IgD-negative memory B cell (primary cell): Measurements from ENCODE around the gene SLC25A26. TPM values are rescaled to one million over a fixed set of nuclear protein-coding genes. Genes with fewer than 3 reads are reported as not detected.
A peak's percentile ranks its signal among the peaks of the same experiment; 100 is the strongest.
"Not testable (repeated sequence)": the region's sequence is repeated elsewhere in the genome, so short reads cannot be mapped to it uniquely, and the experiment has no call there.

Source experiments
- H3K27ac Mint-ChIP-seq, 3 donors: one replicate each; pipeline ENCODE4 v1.8.0; 2020 to 2022; ENCODE audit warnings: mild to moderate bottlenecking in 3 of 3, mixed read lengths in 3 of 3, moderate library complexity in 1 of 3
- H3K27me3 Mint-ChIP-seq: one replicate; pipeline ENCODE4 v1.8.0; 2021; ENCODE audit warnings: mixed read lengths
- H3K36me3 Mint-ChIP-seq: one replicate; pipeline ENCODE4 v1.8.0; 2020; ENCODE audit warnings: mild to moderate bottlenecking, mixed read lengths
- H3K4me1 Mint-ChIP-seq, 3 donors: one replicate each; pipeline ENCODE4 v1.8.0; 2020 to 2022; ENCODE audit warnings: mixed read lengths in 3 of 3, mild to moderate bottlenecking in 1 of 3
- H3K4me3 Mint-ChIP-seq, 4 donors: one replicate each; pipeline ENCODE4 v1.8.0; 2020 to 2022; ENCODE audit warnings: mild to moderate bottlenecking in 4 of 4, mixed read lengths in 4 of 4, moderate library complexity in 3 of 4
- H3K9me3 Mint-ChIP-seq, 3 donors: one replicate each; pipeline ENCODE4 v1.8.0; 2020 to 2021; ENCODE audit warnings: mixed read lengths in 3 of 3, mild to moderate bottlenecking in 1 of 3
- polyA plus RNA-seq: library from polyadenylated mRNA; unstranded; fragments of 300-500 nt; fragmentation: Illumina TruSeq; gene quantifications from one replicate; pipeline ENCODE4 v1.2.3, GENCODE V29; 2021

SLC25A26 gene
- polyA plus RNA-seq, 1 donor from 2014 or later, result 42.7 TPM

DNA sequence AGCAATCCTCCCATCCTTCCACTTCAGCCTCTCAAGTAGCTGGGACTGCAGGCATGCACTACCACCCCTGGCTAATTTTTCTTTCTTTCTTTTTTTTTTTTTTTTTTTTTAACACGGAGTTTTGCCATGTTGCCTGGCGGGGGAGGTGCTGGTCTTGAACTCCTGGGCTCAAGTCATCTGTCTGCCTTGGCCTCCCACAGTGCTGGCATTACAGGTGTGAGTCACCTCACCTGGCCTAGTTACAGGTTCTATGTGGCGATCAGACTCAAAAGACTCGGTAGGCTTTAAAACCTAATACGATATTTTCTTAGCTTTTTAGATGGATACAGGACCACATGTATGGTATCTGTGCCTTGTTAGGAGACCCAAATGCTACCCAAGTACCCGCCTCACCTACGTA is 14.0 kb upstream of the SLC25A26 start:
- Mint-ChIP-seq H3K36me3 (no peaks in the 10 kb centered on the region), H3K9me3 (no peaks in the 10 kb centered on the region), H3K4me3 (no peak overlapping the region), H3K27me3 (peaks cover 2% of the 10 kb centered on the region), H3K27ac (no peak overlapping the region), H3K4me1 (no peaks in the 10 kb centered on the region)

DNA sequence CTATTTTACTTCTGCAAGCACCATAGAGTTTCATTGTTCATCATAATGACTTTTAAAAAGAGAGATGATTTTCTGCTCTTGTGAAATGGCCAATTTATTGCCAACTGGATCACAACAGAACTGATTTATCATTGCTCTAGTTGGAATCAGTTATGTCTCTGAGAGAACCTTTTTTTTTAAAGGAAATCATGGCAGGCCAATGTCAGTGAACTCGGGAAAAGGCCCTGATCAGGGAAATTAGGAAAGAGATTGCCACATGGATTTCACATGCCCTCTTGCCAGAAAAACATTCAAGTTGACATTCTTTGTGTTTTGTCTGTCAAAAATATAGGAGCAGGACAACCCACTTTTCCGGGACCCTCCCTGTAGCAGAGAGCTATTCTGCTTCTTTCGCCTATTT is 12.6 kb upstream of the SLC25A26 start:
- Mint-ChIP-seq H3K4me3 (no peak overlapping the region), H3K27me3 (peaks cover 2% of the 10 kb centered on the region), H3K27ac (no peak overlapping the region), H3K4me1 (no peaks in the 10 kb centered on the region), H3K36me3 (no peaks in the 10 kb centered on the region), H3K9me3 (no peaks in the 10 kb centered on the region)

DNA sequence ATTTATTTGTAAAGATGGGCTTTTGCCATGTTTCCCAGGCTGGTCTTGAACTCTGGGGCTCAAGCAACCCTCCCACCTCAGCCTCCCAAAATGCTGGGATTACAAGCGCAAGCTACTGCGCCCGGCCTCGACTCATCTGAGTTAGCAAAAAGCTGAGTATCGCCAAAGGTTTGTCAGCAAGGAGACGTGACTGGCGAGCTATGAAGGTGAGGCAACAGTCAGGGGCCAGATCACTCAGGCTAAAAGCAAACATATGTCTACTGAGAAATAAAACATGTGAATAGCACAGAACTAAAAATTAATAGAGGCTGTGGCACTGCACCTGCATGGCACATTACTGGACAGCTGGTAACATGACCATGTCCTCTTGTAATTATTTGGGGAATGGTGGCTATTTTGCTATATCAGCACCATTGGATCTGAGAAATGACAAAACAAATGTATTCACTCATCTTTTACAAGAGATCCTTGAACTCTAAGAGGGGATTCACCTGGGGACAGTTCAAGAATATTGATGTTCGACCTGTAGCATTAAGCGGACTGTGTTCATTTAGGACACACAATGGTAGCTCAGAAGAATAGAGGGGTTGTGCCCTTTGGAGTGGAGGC is 10.0 kb upstream of the SLC25A26 start:
- H3K36me3 Mint-ChIP-seq, result no peaks in the 10 kb centered on the region
- peaks cover 0 to 3% (median 0%) of the 10 kb centered on the region in 3 donors for H3K9me3 Mint-ChIP-seq
- no peaks in the 10 kb centered on the region for H3K4me1 Mint-ChIP-seq
- H3K27ac Mint-ChIP-seq, result no peak overlapping the region
- no peak overlapping the region for H3K4me3 Mint-ChIP-seq
- H3K27me3 Mint-ChIP-seq, result peaks cover 2% of the 10 kb centered on the region

DNA sequence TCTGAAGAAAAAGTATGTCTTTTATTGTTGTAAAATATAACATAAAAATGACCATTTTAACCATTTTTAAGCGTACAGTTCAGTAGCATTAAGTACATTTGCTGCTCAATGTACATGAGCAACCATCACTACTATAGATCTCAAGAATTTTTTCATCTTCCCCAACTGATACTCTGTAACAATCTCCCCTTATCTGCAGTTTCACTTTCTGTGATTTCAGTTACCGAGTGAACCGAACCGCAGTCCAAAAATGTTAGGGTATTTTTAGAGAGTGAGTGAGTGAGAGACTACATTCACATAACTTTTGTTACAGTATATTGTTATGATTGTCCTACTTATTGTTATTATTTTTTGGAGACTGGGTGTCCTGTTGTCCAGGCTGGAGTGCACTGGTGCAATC is 9.0 kb upstream of the SLC25A26 start:
- Mint-ChIP-seq H3K9me3 (peaks cover 0 to 3% (median 0%) of the 10 kb centered on the region in 3 donors), H3K36me3 (no peaks in the 10 kb centered on the region), H3K27me3 (peaks cover 2% of the 10 kb centered on the region), H3K4me3 (no peak overlapping the region), H3K4me1 (no peaks in the 10 kb centered on the region), H3K27ac (no peak overlapping the region)

DNA sequence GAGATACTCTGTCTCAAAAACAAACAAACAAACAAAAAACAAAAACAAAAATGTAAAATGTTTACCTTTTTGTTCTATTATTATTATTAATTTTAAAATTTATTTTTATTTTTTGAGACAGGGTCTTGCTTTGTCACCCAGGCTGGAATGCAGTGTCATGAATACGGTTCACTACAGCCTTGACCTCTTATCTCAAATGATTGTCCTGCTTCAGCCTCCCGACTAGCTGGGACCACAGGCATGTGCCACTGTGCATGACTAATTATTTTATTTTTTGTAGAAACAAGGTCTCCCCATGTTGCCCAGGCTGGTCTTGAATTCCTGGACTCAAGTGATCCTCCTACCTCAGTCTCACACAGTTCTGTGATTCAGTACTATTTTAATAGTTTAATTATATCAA is 5.7 kb upstream of the SLC25A26 start:
- no peak overlapping the region for H3K27ac Mint-ChIP-seq
- H3K4me3 Mint-ChIP-seq, result no peak overlapping the region
- no peaks in the 10 kb centered on the region for H3K36me3 Mint-ChIP-seq
- peaks cover 0 to 4% (median 4%) of the 10 kb centered on the region in 3 donors for H3K4me1 Mint-ChIP-seq
- peaks cover 0 to 3% (median 0%) of the 10 kb centered on the region in 3 donors for H3K9me3 Mint-ChIP-seq
- peaks cover 2% of the 10 kb centered on the region for H3K27me3 Mint-ChIP-seq

DNA sequence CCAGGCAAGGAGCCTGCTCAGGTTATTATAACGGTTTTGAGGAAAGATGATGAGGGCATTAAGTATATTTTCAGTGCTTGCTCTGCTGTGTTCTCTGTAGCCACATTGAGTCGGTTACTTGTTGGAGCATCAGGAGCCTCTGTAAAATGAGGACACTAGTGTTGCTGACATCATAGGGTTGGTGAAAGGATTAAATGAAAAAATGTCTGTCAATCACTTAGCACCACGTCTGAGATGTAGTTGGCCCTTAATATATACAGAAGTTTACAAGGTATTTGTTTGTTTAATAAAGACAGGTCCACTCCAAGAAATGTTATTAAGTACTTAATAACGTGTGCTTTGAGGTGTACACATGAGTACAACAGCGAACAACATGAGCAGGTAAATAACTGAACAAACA is 735 bp upstream of the SLC25A26 start:
- H3K27ac Mint-ChIP-seq, result no peak overlapping the region
- peak overlapping the region; percentile 36 to 99 (median 81) for H3K4me3 Mint-ChIP-seq
- peaks cover 20 to 28% (median 20%) of the 10 kb centered on the region in 3 donors for H3K4me1 Mint-ChIP-seq
- no peaks in the 10 kb centered on the region for H3K27me3 Mint-ChIP-seq
- H3K36me3 Mint-ChIP-seq, result peaks cover 7% of the 10 kb centered on the region
- no peaks in the 10 kb centered on the region for H3K9me3 Mint-ChIP-seq

DNA sequence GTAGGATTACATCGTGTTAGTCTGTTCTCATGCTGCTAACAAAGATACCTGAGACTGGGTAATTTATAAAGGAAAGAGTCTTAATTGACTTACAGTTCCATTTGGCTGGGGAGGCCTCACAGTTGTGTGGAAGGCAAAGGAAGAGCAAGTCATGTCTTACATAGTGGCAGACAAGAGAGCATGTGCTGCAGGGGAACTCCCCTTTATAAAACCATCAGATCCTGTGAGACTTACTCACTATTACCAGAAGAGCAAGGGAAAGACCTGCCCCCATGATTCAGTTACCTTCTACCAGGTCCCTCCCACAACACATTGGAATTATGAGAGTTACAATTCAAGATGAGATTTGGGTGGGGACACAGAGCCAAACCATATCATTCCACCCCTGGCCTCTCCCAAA is 3.4 kb downstream of the SLC25A26 start:
- Mint-ChIP-seq H3K9me3 (no peaks in the 10 kb centered on the region), H3K4me3 (peak overlapping the region in 2 of 4 donors; percentile 9 to 44), H3K27ac (no peak overlapping the region), H3K36me3 (peaks cover 19% of the 10 kb centered on the region), H3K27me3 (no peaks in the 10 kb centered on the region), H3K4me1 (peaks cover 33 to 41% (median 39%) of the 10 kb centered on the region in 3 donors)

DNA sequence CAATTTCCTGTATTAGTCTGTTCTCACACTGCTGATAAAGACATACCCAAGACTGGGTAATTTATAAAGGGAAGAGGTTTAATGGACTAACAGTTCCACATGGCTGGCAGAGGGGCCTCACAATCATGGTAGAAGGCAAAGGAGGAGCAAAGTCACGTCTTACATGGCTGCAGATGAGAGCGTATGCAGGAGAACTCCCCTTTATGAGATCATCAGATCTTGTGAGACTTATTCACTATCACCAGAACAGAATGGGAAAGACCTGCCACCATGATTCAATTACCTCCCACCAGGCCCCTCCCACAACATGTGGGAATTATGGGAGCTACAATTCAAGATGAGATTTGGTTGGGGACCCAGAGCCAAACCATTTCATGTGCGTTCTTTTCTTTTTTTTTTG is 5.3 kb downstream of the SLC25A26 start:
- peak overlapping the region in 2 of 4 donors; percentile 18 to 36 for H3K4me3 Mint-ChIP-seq

DNA sequence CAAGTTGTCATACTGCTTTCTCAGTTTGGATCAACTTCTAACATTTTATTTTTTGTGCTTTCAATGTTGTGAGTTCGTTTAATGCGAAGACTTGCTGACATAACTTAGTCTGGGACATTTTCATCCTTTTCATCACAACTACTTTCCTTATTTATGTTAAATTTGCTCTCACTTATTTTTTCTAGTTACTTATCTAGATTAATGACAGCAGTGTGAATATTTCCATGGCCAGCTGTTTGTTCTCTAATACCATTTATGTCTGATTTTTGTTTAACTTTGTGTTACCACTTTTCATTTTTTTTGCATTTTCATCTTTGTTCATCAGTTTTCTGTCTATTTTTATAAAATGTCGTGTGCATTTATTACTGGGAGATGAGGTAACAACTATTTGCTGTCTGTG is 6.2 kb downstream of the SLC25A26 start:
- Mint-ChIP-seq H3K4me1 (peaks cover 23 to 32% (median 25%) of the 10 kb centered on the region in 3 donors), H3K36me3 (peaks cover 21% of the 10 kb centered on the region), H3K9me3 (no peaks in the 10 kb centered on the region), H3K27me3 (no peaks in the 10 kb centered on the region), H3K27ac (peak overlapping the region in 2 of 3 donors; percentile 12 to 25), H3K4me3 (peak overlapping the region in 1 of 4 donors; percentile 21)

More for the DNA sequence above, 5.3 kb downstream of the SLC25A26 start:
- H3K27me3 Mint-ChIP-seq, H3K9me3 Mint-ChIP-seq: not testable (repeated sequence)
- peaks cover 31 to 40% (median 33%) of the 10 kb centered on the region in 3 donors for H3K4me1 Mint-ChIP-seq
- H3K27ac Mint-ChIP-seq, result peak overlapping the region in 2 of 3 donors; percentile 28 to 71
- peaks cover 21% of the 10 kb centered on the region for H3K36me3 Mint-ChIP-seq

DNA sequence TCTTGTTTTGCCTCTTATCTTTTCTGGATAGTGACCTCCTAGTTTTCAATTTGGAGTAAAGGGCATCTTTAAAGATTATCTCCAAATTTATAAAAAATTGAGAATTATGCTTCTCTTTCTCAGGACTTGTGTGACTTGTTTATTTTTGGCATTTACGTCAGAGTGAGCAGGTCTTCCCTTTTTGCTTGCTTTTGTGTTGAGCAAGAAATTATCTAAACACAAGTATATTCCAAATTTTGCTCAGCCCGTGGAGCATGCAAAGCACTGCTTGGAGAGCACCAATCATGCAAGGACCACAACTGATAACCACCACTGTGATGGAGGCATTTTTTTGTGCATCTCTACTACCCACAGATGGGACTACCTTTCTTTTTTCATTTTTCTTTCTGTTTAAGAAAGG is 7.1 kb downstream of the SLC25A26 start:
- Mint-ChIP-seq H3K4me3 (peak overlapping the region in 1 of 4 donors; percentile 38), H3K36me3 (peaks cover 21% of the 10 kb centered on the region), H3K27ac (peak overlapping the region in 1 of 3 donors; percentile 12), H3K4me1 (peaks cover 23 to 34% (median 25%) of the 10 kb centered on the region in 3 donors), H3K27me3 (no peaks in the 10 kb centered on the region), H3K9me3 (no peaks in the 10 kb centered on the region)

DNA sequence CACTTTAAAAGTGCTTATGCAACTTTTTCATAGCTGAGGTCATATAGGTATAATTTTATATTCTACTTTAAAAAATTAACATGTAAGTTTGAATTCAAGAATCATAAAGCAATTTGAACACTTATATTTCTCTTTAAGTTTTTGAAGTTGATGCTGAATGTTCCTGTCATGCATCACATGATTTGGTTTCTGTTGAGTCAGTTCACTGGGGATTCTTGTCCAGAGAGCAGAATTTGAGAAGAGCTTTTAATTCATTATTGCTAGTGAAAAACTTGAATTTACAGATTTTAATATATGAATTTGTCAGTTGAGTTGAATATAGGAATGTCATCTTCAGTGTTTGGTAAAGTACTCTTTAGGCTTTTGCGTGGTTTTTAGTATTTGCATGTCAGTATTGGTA is 7.9 kb downstream of the SLC25A26 start:
- H3K27me3 Mint-ChIP-seq, result no peaks in the 10 kb centered on the region
- peaks cover 19 to 33% (median 23%) of the 10 kb centered on the region in 3 donors for H3K4me1 Mint-ChIP-seq
- no peak overlapping the region for H3K4me3 Mint-ChIP-seq
- peaks cover 20% of the 10 kb centered on the region for H3K36me3 Mint-ChIP-seq
- no peak overlapping the region for H3K27ac Mint-ChIP-seq
- no peaks in the 10 kb centered on the region for H3K9me3 Mint-ChIP-seq

DNA sequence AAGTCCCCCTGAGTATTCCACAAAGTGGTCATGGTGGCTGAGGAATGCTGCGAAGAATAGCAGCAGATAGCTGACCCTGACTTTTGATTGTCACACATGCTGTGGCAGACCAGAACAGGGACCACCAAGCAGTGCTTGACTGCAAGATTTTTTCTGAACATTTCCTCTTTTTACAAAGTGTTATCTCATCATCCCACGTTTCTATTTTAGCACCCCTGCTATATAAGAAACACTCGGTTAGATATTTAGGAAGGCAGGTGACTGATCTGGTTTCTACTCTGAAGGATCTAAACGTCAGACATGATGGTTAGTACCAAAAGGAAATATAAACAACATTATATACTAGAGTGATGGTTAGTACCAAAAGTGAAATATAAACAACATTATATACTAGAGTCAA is 9.1 kb downstream of the SLC25A26 start:
- Mint-ChIP-seq H3K9me3 (no peaks in the 10 kb centered on the region), H3K36me3 (peaks cover 18% of the 10 kb centered on the region), H3K27me3 (no peaks in the 10 kb centered on the region), H3K4me3 (no peak overlapping the region), H3K4me1 (peaks cover 19 to 27% (median 25%) of the 10 kb centered on the region in 3 donors), H3K27ac (no peak overlapping the region)

DNA sequence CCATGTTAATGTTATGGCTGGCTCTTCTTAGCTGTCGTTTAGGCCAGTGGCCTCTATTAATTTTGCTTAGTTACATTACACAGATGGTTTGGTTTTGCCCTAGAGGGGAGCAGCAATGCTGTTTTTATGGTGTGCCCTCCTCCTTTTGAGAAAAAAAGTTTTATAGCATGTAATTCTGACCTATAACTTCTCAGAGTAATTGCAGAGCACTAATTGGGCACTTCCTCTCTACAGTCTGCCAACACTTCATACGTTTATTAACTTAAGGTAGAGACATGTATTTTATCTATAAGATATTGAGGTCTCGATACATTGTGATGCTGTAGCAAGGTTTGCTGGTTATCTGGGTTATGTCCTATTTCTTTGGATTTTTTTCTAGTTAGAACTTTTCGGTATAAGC is 12.2 kb downstream of the SLC25A26 start:
- Mint-ChIP-seq H3K4me3 (no peak overlapping the region), H3K27ac (no peak overlapping the region), H3K36me3 (peaks cover 9% of the 10 kb centered on the region), H3K9me3 (no peaks in the 10 kb centered on the region), H3K4me1 (peaks cover under 1 to 19% (median 16%) of the 10 kb centered on the region in 3 donors), H3K27me3 (no peaks in the 10 kb centered on the region)

DNA sequence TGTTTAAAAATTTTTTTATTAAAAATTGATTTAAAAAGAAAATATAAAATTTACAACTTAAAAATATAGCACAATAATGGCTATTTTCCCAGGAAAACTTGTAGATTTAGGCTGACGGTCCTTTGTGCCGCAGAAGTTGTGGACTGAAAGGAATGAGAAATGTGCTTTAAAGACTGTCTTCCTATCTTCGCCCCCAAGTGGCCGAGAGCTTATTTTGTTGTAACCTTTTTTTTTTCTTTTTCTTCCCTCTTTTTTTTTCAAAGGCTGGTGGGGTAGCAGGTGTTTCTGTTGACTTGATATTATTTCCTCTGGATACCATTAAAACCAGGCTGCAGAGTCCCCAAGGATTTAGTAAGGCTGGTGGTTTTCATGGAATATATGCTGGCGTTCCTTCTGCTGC is 15.5 kb downstream of the SLC25A26 start:
- Mint-ChIP-seq H3K9me3 (peaks cover 3 to 6% (median 4%) of the 10 kb centered on the region in 3 donors), H3K27ac (no peak overlapping the region), H3K4me1 (peaks cover 4 to 17% (median 10%) of the 10 kb centered on the region in 3 donors), H3K4me3 (no peak overlapping the region), H3K36me3 (peaks cover 13% of the 10 kb centered on the region), H3K27me3 (no peaks in the 10 kb centered on the region)

DNA sequence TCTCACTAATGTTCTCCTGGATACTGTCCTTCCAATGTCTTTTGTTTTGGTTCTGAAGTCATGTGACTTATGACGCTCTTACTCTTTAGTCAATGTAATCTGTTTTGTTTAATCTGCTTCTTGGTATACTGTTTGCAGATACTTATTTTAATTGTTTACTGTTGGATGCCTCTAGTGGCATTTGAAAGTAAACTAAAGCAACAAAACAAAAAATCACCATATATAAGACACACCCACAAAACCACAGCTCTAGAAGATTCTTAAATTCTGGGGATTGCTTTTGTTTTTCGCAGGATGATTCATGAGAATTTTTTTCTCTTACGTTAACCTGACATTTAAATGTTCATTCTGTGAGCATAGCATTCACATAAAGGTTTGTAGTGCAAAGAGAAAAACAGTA is 16.8 kb downstream of the SLC25A26 start:
- Mint-ChIP-seq H3K27ac (no peak overlapping the region), H3K4me1 (peaks cover 4 to 14% (median 8%) of the 10 kb centered on the region in 3 donors), H3K9me3 (peaks cover 3 to 6% (median 4%) of the 10 kb centered on the region in 3 donors), H3K4me3 (no peak overlapping the region), H3K36me3 (peaks cover 13% of the 10 kb centered on the region), H3K27me3 (no peaks in the 10 kb centered on the region)

DNA sequence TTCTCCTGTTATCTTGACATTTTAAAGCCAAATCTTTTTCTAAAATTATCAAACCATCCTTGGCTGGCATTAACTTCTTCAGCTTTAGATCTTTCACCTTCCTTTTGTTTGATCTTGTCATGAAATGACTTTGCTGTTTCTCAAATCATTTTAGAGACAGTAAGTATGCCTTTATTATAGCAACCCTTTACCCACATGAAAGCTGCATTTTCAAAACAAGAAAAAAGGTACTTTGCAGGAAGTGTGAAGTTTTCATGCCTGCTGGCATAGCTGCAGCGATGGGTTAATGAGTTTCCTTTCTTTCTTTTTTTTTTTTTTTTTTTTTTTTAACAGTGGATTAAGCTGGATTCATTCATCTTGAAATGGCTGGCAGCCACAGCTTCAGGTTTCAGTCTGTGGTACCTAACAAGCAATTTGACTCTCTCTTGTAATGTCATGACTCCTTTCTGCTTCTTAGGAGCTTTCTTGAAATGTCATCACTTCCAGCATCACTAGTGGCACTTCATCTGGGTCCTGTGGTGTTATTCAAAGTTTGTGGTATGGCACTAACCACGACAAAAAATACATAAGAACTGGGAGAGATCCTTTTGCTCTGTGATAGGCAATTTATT is 18.8 kb downstream of the SLC25A26 start:
- H3K27ac Mint-ChIP-seq, result no peak overlapping the region

More for the DNA sequence above, 18.8 kb downstream of the SLC25A26 start:
- Mint-ChIP-seq H3K27me3 (no peaks in the 10 kb centered on the region), H3K9me3 (peaks cover 3 to 6% (median 4%) of the 10 kb centered on the region in 3 donors), H3K36me3 (peaks cover 11% of the 10 kb centered on the region), H3K4me1 (peaks cover 4 to 12% (median 6%) of the 10 kb centered on the region in 3 donors), H3K4me3 (no peak overlapping the region)
